Activated T-cell treated with anti-CD3 and anti-CD28 coated beads, Interleukin-2, amount 50 U/mL, for 24 hours (primary cell): ENCODE results near the gene IL5RA.
A peak's percentile ranks its signal among the peaks of the same experiment; 100 is the strongest.

Experiments
- DNase-seq: peaks from one replicate; pipeline ENCODE4 v3.0.0-alpha.2; 2020
- H3K27ac Mint-ChIP-seq: 2 replicates; pipeline ENCODE4 v1.8.0; 2020; ENCODE audit warnings: mild to moderate bottlenecking, mixed read lengths
- H3K27me3 Mint-ChIP-seq: 2 replicates; pipeline ENCODE4 v1.8.0; 2020; ENCODE audit warnings: mixed read lengths
- H3K36me3 Mint-ChIP-seq: 2 replicates; pipeline ENCODE4 v1.8.0; 2020; ENCODE audit warnings: low read depth, mixed read lengths
- H3K4me1 Mint-ChIP-seq: 2 replicates; pipeline ENCODE4 v1.8.0; 2020; ENCODE audit warnings: low read depth, mixed read lengths
- H3K4me3 Mint-ChIP-seq: 2 replicates; pipeline ENCODE4 v1.8.0; 2020; ENCODE audit warnings: mild to moderate bottlenecking, moderate library complexity, mixed read lengths
- H3K9me3 Mint-ChIP-seq: 2 replicates; pipeline ENCODE4 v1.8.0; 2020; ENCODE audit warnings: mixed read lengths

IL5RA gene, protein sequence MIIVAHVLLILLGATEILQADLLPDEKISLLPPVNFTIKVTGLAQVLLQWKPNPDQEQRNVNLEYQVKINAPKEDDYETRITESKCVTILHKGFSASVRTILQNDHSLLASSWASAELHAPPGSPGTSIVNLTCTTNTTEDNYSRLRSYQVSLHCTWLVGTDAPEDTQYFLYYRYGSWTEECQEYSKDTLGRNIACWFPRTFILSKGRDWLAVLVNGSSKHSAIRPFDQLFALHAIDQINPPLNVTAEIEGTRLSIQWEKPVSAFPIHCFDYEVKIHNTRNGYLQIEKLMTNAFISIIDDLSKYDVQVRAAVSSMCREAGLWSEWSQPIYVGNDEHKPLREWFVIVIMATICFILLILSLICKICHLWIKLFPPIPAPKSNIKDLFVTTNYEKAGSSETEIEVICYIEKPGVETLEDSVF

DNA sequence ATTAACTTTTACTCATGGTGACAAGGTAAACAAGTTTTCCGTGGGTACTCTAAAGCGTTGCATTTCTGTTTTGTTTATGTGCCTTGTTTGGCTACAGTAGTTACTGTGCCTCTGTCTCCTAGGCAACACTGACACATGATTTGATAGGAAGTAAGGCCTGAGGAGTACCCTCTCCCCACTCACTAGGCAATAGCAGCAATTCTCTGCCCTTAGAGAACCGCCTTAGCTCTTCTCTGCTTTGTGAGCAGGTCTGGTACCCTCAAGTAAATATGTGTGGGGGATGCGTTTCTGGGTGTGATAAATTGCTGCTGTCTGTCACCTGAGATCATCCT, at the start of gene IL5RA:
IL5RA (minus strand) TSS at position 76 of the 332 bp plus-strand sequence. CDS start 5,390 bp downstream, outside the sequence.
- peaks cover 9% of the 10 kb centered on the region for H3K27me3 Mint-ChIP-seq
- no peaks in the 10 kb centered on the region for H3K9me3 Mint-ChIP-seq
- peak within 1 kb of the TSS; percentile 37 for H3K4me3 Mint-ChIP-seq
- no peak for DNase-seq
- peaks cover 32% of the 10 kb centered on the region for H3K4me1 Mint-ChIP-seq
- H3K36me3 Mint-ChIP-seq = no peaks in the 10 kb centered on the region
- H3K27ac Mint-ChIP-seq = peak within 1 kb of the TSS; percentile 82

DNA sequence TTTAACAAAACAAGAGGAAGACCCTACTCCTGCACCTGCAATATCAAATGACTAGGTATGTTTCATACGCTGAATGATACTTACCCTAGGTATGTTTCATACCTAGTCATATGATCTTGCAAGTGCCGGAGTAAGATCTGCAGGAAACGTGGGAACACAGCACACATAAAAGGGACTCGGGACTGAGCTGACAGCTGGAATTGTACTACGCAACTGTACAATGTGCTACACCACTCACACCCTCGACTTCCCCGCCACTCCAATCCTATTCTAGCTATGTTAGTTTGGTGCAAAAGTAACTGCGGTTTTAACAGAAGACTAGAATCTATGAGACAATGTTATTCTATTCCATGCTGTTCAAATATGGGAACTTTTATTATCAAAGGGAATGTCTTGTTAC, 47.3 kb upstream of the IL5RA start:
- Mint-ChIP-seq H3K27me3 (no peaks in the 10 kb centered on the region), H3K4me3 (no peak overlapping the region), H3K9me3 (peaks cover 5% of the 10 kb centered on the region), H3K4me1 (peaks cover 59% of the 10 kb centered on the region), H3K36me3 (peaks cover 97% of the 10 kb centered on the region), H3K27ac (peak overlapping the region; percentile 80)
- DNase-seq = no peak

DNA sequence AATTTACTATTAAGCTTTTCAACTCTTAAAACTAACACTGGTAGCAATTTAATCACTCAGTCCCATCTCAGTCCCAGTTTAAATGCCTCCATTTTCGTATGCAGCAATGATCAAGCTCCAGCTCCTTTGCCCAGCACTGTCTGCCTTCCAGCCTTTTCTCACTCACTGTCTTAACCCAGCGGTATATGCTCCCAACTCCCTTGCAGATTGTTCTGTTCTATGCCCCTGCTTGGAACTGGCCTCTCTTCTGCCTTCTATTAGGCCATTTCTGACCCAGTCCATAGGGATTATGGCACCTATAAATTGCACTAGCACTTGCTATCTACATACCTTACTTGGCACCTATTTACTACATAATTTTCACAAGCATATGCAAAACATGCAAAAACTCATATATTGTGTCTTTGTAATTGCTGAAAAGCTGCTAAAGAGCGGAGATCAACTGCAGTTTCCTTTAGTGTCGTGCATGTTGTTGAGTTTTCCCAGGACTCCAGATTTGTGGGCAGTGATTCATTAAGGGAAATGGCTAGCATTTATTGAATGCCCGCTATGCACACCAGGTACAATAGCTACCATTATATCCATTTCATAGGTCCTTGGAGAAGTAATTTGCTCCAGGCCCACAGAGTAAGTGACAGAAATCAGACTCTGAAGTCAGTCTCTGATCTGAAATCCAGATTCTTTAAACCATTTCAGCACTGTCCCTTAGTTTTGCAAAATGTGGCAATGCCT, 44.9 kb upstream of the IL5RA start:
- peaks cover 5% of the 10 kb centered on the region for H3K9me3 Mint-ChIP-seq
- peaks cover 53% of the 10 kb centered on the region for H3K4me1 Mint-ChIP-seq
- peaks cover 100% of the 10 kb centered on the region for H3K36me3 Mint-ChIP-seq
- no peak overlapping the region for H3K4me3 Mint-ChIP-seq
- peak overlapping the region; percentile 74 for H3K27ac Mint-ChIP-seq
- no peaks in the 10 kb centered on the region for H3K27me3 Mint-ChIP-seq
- no peak for DNase-seq

DNA sequence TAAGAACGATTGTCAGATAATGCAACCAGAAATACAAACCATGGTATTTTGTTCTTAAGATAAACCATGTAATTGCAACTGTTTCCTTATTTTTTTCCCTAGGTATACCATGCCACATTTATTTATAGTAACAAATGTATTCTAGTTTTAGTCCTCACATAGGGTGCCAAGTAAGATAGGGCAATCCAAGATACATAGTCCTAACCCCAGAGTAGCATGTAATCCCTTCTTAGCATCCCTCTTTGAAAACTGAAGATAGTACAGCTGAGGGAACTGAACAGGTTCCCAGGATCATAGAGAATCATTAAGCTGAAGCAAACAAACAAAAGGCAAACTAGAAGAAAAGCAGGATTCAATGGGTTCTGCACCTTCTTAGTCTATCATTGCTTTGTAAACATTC, 41.3 kb upstream of the IL5RA start:
- Mint-ChIP-seq H3K4me1 (peaks cover 50% of the 10 kb centered on the region), H3K27ac (peak overlapping the region; percentile 65), H3K27me3 (no peaks in the 10 kb centered on the region), H3K9me3 (no peaks in the 10 kb centered on the region), H3K4me3 (no peak overlapping the region), H3K36me3 (peaks cover 95% of the 10 kb centered on the region)
- no peak for DNase-seq

DNA sequence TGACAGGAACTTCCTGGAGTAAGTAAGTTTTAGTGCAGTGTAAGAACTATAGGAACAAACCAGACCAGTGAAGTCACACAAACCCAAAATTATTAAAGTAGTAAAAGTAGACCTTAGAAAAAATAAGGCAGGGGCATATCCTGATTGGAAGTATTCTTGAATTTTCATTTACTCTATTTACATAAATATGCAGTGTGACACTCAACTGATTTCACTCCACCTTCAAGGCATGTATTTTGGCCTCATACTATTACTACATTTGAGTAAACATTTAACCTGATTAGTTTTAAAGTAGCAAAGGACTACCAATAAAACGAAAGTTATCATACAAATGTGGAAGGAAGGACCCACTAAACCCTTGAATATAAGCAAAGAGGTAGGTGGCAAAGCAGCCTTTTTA, 39.4 kb upstream of the IL5RA start:
- H3K27me3 Mint-ChIP-seq = no peaks in the 10 kb centered on the region
- H3K9me3 Mint-ChIP-seq = no peaks in the 10 kb centered on the region
- H3K4me3 Mint-ChIP-seq = no peak overlapping the region
- peak overlapping the region; percentile 80 for H3K27ac Mint-ChIP-seq
- H3K4me1 Mint-ChIP-seq = peaks cover 56% of the 10 kb centered on the region
- H3K36me3 Mint-ChIP-seq = peaks cover 95% of the 10 kb centered on the region
- no peak for DNase-seq

DNA sequence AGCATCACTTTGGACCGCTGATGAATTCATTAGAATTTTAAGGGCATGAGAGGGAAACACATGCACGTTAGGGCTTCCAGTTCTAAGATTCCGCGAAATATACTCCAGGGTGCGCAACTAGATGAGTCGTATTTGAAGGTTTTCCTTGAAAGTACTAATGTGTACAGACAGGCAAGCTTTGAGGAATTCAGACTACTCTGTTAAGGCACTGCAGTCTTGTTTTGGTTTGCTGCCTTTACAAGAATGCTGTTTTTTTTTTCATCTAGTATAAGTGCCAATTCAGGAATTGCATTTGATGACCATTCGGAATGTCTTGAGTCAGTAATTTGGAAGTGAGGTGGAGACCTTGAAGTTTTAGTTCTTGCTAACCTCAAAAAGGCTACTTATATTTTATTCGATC, 35.7 kb upstream of the IL5RA start:
- Mint-ChIP-seq H3K4me3 (no peak overlapping the region), H3K9me3 (no peaks in the 10 kb centered on the region), H3K27ac (peak overlapping the region; percentile 84), H3K36me3 (peaks cover 95% of the 10 kb centered on the region), H3K4me1 (peaks cover 57% of the 10 kb centered on the region), H3K27me3 (no peaks in the 10 kb centered on the region)
- DNase-seq = no peak

DNA sequence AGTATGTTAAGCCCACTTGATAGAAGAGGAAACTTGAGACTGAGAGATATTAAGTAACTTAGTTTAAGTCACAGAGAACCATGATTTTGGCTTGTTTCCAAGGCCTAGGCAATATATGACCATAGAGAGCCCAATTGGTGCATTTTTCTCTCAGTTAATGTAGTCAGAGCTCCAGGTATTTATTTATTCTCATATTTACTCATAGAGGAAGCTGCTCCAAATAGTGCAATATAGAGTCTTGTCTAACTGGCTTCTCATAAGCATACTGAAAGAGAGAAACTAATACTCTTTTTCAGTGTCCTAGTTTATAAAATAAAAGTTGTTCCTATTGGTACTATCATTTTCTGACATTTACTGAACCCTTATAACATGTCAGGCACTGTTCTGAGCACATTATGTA, 31.8 kb upstream of the IL5RA start:
- Mint-ChIP-seq H3K36me3 (peaks cover 99% of the 10 kb centered on the region), H3K4me3 (no peak overlapping the region), H3K27me3 (no peaks in the 10 kb centered on the region)

DNA sequence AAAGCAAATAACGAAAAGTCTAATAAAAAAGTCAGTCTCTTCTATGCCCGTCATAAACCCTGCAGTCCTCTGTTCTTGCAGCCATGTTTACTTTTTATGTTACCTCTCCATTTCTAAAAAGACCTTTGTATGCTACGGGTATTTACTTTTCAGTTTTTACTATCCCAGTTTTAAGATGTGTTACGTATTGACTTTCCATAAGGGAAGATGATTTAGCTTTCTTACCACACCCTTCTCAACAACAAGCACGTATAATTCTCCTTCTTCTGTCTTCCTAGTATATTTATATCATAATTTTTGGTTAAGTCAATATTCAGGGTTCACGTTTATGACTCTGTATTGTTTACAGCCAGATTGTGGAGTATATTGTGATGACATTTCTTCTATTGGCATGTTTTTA, 27.4 kb upstream of the IL5RA start:
- Mint-ChIP-seq H3K4me3 (no peak overlapping the region), H3K36me3 (peaks cover 98% of the 10 kb centered on the region)

More for the DNA sequence above, 31.8 kb upstream of the IL5RA start:
- no peak for DNase-seq
- Mint-ChIP-seq H3K27ac (peak overlapping the region; percentile 86), H3K4me1 (peaks cover 55% of the 10 kb centered on the region), H3K9me3 (no peaks in the 10 kb centered on the region)

DNA sequence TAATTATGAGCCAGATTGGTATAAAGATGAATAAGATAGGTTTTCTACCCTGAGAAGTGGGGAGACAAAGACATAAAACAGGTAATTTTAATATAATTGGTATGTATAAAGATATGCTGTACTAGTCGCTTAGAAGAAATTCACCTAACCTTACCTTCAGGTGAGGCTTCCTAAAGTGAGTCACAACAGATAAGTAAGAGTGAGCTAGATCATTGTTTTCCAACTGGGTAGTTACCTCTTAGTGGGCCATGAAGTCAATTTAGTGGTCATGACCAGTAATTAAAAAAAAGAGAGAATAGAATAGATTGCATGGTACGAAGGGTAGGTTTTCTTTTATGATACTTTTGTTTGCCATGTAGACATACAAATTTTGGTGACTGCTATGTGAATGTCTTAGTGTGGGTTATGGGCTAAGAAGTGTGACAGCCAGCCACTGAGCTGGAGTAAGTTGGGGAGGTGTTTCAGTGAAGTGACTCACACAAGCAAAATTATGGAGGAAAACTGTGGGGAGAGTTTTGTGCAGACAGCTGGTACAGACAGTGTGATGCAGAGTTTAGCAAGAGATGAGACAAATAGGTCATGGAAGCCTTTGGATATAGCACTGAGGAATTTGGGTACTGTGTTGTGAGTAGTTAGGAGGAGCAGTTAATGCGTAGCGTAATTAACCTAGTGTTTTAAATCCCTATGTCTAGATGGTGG, 24.7 kb upstream of the IL5RA start:
- peaks cover 88% of the 10 kb centered on the region for H3K36me3 Mint-ChIP-seq
- H3K27ac Mint-ChIP-seq = peak overlapping the region; percentile 86
- H3K9me3 Mint-ChIP-seq = no peaks in the 10 kb centered on the region
- H3K4me1 Mint-ChIP-seq = peaks cover 71% of the 10 kb centered on the region
- peak overlapping the region; percentile 34 for H3K4me3 Mint-ChIP-seq
- H3K27me3 Mint-ChIP-seq = no peaks in the 10 kb centered on the region
- no peak for DNase-seq

More for the DNA sequence above, 27.4 kb upstream of the IL5RA start:
- Mint-ChIP-seq H3K4me1 (peaks cover 74% of the 10 kb centered on the region), H3K27ac (peak overlapping the region; percentile 65), H3K27me3 (no peaks in the 10 kb centered on the region), H3K9me3 (no peaks in the 10 kb centered on the region)
- no peak for DNase-seq

DNA sequence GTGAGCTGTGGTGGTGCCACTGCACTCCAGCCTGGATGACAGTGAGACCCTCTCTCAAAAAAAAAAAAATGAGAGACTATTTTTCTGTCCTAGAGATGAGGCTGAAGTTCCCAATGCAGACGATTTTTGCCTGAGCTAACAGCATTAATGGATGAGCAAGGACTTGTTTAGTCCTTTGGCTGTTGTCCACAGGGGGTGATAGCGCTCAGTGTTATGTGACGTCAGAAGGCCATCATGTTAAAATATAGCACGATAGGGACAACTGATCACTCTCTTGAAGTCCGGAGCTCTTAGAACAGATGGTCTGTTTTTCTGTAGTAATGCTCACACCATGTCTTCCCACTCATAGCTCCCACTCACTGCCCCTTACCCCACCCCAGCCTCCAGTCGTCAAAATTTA, 23.3 kb upstream of the IL5RA start:
- Mint-ChIP-seq H3K4me1 (peaks cover 76% of the 10 kb centered on the region), H3K36me3 (peaks cover 88% of the 10 kb centered on the region), H3K27me3 (no peaks in the 10 kb centered on the region), H3K27ac (peak overlapping the region; percentile 86), H3K4me3 (peak overlapping the region; percentile 23), H3K9me3 (no peaks in the 10 kb centered on the region)
- no peak for DNase-seq

DNA sequence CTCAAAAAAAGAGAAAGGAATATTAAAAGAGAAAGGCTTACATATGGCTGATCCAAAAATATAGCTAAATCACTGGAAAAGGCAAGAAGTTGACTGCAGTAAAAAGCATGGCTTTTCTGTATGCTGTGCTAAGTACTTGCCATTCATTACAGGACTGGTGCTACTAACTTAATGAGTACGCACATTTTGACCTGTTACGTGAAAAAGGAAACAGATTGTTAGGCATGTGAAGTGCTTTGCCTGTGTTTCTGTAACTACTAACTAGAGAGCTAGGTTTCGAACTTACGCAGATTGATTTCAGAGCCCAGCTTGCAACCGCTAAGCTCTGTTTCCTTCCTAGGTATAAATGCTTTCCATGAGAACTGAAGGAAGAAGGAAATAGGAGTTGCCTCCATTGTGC, 19.4 kb upstream of the IL5RA start:
- Mint-ChIP-seq H3K27ac (peak overlapping the region; percentile 22), H3K36me3 (peaks cover 72% of the 10 kb centered on the region), H3K4me1 (peaks cover 61% of the 10 kb centered on the region), H3K27me3 (no peaks in the 10 kb centered on the region), H3K9me3 (no peaks in the 10 kb centered on the region), H3K4me3 (peak overlapping the region; percentile 98)
- DNase-seq = no peak

DNA sequence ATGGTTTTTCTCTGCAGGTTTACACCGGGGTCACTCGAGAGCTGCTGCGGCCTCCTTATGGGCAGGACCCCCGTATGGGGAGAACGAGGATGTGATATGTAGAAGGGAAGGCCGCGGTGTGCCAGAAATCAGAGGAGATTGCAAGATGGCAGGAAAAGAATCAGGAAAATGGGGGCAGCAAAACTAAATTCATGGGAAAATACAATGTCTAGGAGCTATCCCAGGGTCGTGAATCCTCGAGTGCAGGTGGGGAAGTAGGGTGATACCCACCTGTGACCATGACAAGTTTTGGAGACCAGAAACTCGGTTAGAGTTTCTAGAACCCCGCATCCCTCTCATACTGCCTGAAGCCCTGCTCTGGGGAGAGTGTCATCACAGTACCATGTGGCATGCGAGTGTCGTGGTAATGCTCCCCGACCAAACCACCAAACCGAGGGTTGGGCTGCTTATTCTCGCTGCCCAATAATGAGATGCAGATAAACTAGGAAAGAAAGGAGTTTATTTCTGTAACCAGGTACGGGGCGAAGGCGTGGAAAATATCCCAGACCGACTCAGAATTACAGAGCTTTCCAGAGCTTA, 17.3 kb upstream of the IL5RA start:
- H3K36me3 Mint-ChIP-seq = peaks cover 51% of the 10 kb centered on the region
- H3K9me3 Mint-ChIP-seq = no peaks in the 10 kb centered on the region
- H3K27me3 Mint-ChIP-seq = no peaks in the 10 kb centered on the region
- peak overlapping the region; percentile 98 for H3K4me3 Mint-ChIP-seq
- peak overlapping the region; percentile 99 for H3K27ac Mint-ChIP-seq
- H3K4me1 Mint-ChIP-seq = peaks cover 42% of the 10 kb centered on the region
- DNase-seq = peak; percentile 60

DNA sequence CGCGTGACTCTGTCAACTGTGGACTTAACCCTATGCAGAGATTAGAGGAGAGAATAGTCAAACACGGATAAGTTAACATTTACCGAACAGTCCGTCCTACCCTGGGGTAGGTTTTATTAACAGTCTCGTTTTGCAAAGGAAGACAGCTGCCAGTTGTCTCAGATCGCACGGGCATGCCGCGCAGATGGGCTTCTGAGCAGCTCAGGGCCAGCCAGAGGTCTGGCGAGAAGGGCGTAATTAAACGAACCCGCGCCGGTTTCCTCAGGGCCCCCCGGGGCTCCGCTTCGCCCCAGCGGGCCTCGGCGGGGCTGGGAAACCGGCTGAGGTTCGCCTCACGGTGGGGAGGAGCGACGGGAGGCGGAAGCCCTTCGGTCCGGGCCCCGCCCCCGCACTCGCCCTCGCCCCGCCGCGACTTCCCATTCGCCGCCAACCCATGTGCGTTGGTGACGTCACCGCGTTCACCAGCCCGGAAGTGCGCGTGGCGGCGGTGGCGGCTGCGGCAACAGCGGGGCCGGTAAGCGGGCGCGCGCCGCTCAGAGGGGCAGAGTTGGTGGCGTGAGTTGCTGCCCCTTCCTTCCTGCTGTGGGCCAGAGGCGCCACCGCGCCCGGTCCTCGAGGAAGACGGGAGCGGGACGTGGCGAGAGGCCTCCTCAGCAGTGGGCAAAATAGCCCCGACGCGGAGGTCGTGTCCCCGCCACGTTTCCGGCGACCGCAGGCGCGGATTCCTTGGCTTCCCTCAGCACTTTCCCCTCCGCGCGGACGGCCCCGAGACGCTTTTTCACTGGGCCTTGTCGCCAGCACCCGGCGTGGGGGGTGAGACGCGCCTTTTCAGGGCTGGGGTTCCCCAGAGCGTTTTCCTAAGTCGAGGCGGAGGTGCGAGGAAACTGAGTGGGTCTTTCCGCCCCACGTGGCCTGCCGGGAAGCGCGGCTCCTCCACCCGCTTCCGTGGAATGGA, 16.6 kb upstream of the IL5RA start, which contains the start of gene TRNT1:
TRNT1 (plus strand) TSS at position 464 of the 955 bp plus-strand sequence. CDS start 2,101 bp downstream, outside the sequence.
- Mint-ChIP-seq H3K4me1 (peaks cover 42% of the 10 kb centered on the region), H3K27ac (peak within 1 kb of the TSS; percentile 99), H3K27me3 (no peaks in the 10 kb centered on the region), H3K36me3 (peaks cover 51% of the 10 kb centered on the region), H3K9me3 (no peaks in the 10 kb centered on the region), H3K4me3 (peak within 1 kb of the TSS; percentile 98)
- peak; percentile 97 for DNase-seq
